GM18858 (cell line): ENCODE data around the gene TIMELESS.
"Not testable (repeated sequence)": the region's sequence is repeated elsewhere in the genome, so short reads cannot be mapped to it uniquely, and the experiment has no call there.

ENCODE experiments used
- ATAC-seq: cut with Tn5 transposase; IDR thresholded peaks from one replicate; pipeline ENCODE4 v1.9.1; 2021; ENCODE audit not compliant: unreplicated experiment

Gene TIMELESS

DNA sequence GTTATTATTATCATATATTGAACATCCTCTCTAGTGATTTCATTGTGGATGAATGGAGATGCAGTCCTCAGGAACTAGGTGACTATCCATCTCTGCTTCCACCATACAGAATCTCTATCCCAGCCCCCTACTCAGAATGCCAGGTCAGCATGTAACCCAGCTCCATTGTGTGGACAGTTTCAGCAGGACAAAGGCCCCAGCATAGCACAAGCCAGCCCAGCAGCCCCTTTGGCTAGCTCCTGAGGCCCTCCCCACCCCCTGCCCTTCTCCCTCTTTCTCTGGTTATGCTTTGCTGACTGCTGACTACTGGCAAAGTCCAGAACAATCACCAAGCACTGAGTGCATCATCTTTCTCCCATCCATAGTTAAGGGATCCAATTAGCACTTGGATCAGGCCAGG, 13.3 kb upstream of the TIMELESS start:
- ATAC-seq = no peak

DNA sequence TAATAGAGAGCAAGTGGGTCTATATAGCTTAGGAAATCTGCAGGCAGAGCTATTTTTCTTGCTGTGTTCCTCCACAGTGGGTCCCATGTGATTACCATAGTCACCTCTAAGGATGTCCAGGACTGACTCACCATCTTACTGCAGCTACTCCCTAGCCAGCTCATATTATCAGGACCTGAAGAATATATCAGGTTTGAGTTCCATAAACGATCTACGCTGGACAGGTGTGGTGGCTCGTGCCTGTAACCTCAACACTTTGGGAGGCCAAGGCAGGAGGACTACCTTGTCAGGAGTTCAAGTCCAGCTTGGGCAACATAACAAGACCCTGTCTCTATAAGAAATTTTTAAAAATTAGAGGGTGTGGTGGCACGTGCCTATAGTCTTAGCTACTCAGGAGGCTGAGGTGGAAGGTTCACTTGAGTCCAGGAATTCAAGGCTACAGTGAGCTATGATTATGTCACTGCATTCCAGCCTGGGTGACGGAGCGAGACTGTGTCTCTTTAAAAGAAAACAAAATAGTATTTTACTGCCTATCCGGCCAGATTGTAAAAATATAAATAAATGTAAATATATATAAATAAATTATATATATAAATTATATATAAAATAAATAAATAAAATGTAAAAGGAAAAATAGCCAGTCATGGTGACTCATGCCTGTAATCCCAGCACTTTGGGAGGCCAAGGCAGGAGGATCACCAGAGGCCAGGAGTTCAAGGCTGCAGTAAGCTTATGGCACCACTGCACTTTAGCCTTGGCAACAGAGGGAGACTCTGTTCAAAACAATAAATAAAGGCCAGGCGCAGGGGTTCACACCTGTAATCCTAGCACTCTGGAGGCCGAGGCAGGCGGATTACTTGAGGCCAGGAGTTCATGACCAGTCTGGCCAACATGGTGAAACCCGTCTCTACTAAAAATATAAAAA, 12.3 kb upstream of the TIMELESS start:
- no peak for ATAC-seq

DNA sequence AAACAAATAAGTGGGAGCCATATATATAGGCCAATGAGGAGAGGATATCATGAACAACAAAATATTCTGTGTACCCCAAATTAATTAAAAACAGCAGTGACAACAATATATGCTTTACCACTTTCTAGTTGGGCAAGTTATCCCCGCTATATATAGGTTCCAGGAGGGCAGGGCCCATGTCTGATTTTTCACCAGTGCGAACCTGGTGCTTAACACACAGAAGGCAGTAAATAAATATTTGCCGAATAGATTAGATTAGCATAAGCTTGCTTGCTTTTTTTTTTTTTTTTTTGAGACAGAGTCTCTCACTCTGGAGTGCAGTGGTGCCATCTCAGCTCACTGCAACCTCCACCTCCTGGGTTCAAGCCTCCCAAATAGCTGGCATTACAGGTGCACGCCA, 8.6 kb upstream of the TIMELESS start:
- ATAC-seq = no peak

DNA sequence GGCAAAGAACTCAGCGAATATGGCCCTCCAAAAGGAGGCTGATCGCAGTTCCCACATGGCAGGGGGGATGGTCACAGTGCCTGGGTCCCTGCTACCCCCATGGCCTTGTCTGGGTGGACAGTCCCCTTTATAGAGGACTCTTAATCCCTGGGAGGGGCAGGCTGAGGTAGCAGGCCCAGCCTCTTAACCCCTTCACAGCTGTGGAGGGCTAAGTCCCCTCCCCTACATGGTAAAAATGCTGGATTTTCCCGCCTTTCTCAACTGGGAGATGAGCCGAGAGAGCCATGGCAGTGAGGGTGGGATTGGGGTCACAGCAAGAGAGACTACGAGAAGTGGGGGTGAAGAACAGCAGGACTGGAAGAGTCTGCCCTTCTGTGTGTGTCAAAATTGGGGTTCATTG, 5.3 kb upstream of the TIMELESS start, which contains the start of gene MIP:
MIP (minus strand) TSS at position 101 of the 400 bp plus-strand sequence; CDS start at position 57, 44 bp downstream.
- no peak for ATAC-seq

DNA sequence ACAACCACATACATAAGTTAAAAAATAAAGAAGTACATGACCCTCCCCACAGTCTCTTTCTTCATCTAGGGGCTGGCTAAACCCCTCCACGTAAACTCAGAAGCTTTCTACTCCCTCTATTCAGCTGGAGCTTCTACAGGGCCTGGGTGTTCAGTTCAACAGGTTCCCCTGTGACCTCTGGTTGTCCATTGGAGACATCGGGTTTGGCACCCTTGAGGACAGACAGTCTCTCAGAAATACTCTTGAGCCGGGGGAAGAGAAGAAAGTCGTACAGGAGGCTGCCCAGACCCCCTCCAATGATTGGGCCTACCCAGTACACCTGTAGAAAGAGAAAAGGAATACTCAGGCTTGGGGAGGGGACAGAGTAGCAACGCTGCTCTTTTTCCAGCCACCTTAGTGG, 1.9 kb upstream of the TIMELESS start:
- ATAC-seq = no peak

DNA sequence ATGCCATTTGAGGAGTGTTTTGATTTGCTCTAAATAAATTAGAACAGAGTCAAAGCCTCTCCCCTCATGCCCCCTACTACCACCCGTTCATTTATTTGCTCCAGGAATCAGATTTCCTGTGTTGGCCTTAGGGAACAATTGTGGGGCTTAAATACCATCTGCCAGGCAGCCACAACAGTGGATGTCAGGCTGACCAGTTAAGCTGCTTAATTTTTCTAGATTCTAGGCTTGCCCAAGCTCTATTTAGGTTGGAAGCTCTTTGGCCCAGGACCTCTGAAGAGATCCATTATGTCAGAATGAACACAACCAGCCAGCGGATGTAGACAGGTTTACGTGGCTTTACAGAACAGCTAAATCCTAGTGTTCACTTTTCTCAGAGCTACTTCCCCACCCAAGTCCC, 1.0 kb upstream of the TIMELESS start:
- ATAC-seq = no peak

DNA sequence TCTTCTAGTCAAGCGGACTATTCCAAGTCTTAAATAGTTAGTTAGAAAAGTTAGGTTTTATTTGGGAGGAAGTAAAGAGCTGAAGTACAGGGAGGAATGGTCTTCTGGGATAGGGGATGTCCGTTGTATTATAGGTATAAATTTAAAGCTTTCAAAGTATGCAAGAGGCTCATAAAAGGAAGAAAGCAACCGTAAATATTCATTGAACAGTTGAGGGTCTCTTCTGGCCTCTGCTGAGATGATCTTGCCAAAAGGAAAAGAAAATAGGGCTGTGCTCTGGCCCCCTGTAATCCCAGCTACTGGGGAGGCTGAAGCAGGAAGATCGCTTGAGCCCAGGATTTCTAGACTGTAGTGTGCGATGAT, 377 bp upstream of the TIMELESS start:
- no peak for ATAC-seq

DNA sequence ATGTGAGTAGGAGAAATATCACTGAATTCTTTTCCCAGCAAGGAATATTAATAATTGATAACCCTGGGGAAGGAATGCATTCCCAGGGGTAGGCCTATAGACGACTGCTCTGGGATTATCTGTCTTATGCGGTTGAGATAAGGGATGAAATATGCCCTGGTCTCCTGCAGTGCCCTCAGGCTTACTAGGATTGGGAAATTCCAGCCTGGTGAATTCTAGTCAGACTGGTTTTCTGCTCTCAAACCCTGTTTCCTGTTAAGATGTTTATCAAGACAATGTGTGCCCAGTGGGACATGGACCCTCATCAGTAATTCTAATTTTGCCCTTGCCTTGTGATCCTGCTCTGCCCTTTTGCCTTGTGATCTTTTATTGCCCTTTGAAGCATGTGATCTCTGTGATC, 6.0 kb downstream of the TIMELESS start:
- ATAC-seq = not testable (repeated sequence)

DNA sequence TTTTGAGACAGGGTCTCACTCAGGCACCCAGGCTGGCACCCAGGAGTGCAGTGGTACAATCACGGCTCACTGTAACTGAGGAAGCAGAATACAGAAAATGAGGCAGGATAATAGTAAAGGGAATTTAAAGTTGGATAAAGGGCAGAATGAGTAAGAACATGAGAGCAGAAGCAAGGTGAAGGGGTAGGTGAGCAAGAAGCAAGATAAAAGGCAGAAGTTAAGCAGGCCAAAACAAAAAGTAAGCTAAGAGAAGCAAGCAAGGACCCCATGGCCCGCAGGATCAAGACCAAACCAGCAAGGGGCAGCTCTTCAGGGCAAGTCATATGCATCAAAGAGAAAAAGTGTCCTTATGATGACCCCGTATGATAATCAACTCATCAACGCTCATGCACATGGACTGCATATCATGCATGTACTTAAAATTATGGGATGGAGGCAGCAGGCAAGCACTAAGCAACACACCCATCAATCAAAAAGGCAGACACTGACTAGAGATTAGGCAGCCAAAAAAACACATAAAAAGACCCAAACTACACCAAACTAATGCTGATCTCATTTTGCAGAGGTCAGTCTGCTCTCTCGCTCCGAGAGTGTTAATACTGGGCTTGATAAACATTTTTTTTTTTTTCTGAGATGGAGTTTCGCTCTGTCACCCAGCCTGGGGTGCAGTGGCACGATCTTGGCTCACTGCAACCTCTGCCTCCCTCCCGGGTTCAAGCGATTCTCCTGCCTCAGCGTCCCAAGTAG, 11.6 kb downstream of the TIMELESS start:
- ATAC-seq = no peak

DNA sequence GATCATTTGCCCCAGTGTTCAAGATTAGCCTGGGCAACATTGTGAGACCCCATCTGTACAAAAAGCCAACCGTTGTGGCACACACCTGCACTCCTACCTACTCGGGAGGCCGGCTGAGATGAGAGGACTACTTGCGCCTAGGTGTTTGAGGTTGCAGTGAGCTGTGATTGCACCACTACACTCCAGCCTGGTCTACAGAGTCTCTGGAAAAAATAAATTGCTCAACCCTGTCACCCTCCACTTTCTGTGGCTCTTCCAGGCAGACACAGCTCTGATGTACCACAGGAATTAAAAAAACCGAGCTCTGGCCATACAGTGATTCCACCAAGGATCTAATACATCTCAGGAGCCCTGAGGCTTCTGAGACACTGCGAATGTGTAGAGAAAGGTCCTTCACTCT, 14.4 kb downstream of the TIMELESS start:
- no peak for ATAC-seq

DNA sequence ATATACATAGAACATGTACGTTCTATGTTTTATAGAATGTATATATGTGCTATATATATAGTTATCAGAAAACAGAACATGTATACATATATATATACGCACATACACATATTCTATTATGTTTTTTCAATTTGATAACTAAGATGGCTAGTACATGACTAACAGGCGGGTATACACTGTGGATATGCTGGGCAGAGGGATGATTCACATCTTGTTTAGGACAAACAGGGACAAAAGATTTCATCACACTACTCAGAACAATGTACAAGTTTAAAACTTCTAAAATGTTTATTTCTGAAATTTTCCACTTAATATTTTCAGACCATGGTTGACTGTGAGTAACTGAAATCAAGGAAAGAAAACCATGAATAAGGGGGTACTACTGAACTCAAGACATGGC, 17.4 kb downstream of the TIMELESS start:
- ATAC-seq = no peak

DNA sequence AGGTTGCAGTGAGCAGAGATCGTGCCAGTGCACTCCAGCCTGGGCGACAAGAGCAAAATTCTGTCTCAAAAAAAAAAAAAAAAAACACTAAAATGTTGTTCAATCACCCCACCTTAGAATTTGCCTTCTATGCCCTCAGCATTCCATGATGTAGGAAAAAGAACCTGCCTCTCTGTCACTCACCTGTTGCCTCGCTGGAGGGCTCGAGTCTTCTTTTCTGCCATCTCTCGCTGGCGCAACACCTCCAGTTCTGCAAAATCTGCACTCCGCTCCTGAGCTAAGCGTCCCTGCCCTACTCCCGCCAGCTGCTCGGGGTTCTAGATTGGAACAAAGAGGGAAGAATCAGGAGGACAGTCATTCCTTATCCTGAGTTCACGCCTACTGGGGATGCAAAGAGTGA, 17.9 kb downstream of the TIMELESS start:
- no peak for ATAC-seq

DNA sequence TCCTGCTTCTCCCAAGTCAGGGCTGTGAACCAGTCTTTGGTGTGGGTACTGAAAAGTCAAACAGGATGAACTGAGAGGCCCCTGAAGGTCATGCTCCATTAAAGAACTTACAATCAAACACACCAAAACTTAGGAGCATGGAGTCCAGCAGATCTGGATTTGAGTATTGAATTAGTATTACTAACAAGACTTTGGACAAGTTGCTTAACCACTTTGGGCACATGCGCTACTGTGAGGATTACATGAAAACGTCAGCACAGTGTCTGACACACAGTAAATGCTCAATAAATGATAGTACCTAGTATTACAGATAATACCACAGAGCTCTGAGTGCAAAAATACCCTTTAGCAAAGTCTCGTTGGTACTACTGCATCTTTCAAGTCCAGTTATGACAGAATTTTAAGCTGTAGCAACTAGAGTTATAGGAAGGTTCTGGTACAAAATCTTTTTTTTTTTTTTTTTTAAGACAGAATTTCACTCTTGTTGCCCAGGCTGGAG, 23.2 kb downstream of the TIMELESS start:
- ATAC-seq = no peak

DNA sequence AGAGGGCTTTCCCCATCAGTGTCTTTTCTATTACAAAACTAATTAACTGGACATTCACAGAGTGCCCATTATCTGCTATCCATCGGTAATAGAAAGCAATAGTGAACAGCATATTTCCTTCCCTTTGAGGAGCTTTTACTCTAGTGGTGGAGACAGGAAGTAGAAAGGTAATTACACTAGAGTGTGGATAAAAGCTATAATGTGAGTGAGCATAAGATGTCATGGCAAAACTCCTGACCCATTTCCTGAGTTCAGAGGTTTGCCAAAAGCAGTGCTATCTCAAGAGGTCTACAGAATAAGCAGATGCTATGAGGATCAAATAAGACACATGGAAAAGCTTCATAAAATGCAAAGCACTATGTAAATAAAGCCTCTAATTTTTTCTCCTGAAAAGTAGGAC, 24.0 kb downstream of the TIMELESS start:
- no peak for ATAC-seq

DNA sequence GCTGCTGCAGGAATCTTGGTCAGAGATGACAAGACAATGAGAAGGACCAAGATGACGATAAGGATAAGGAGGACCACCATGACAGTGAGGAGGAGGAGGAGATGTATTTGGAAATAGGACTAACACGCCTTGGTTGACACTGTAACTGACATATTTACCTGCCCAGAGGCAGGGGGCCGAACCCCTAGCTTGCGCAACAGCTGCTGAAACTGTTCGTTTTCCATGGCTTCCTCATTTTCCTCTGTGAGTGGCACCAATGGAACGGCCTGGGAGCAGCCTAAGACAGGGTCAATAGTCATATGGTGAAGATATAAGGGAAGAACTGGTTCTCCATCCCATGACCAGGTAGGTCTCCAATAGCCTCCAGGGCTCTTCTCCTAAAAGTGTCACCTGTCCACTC, 28.8 kb downstream of the TIMELESS start:
- ATAC-seq = no peak

DNA sequence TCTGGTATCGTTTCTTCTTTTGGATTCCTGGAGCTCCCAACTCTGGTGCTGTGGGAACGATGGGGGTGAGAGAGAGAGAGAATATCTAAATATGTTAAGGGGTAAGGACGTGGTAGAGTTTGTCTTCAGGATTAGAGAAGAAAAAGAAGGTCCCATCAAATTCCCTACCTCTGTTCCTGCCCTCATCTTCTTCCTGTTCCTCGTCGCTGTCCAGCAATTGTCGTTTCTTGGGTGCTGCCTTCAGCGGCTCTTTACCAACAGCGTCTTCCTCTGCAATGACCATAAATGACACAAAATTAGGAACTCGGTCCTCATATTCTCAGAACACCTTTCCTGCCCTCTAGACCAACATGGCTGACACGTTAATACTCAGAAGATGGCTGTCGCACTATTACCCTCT, 31.5 kb downstream of the TIMELESS start:
- no peak for ATAC-seq

DNA sequence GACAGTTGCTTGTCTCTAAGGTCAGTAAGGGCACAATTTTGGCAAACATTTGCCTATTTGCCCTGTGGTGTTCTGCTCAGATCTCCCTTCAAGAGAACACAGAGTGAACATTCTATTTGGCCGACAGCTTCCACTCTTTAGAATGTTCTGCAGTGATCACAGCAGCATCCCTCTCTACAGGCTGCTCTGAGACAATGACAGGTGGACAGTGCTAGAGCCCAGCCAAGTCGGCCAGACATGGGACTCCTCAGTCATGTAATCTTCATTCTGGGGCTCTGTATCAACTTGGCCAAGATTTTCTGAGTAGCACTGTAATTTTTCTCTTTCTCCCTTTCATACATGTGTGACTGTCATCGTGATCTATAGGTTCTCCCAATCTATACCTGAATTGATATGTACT, 34.8 kb downstream of the TIMELESS start:
- no peak for ATAC-seq

DNA sequence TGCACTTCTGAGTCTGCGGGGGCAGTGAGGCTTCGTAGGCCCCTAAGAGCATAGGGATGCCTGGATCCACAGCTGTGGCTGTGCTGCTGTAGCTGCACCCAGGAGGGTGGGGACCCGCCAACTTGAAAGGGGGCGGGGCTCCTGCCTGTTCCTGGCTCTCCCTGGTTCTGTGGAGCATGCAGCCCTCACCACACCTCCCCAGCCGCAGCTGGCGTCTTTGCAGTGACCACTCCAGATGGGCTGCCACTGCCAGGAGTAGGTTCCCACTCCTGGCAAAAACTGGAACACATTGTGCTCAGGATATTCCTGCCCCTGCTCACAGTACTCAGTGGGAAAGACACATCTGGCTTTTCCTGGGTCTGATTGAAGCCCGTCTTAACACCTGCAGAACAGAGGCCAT, 35.8 kb downstream of the TIMELESS start:
- ATAC-seq = no peak

DNA sequence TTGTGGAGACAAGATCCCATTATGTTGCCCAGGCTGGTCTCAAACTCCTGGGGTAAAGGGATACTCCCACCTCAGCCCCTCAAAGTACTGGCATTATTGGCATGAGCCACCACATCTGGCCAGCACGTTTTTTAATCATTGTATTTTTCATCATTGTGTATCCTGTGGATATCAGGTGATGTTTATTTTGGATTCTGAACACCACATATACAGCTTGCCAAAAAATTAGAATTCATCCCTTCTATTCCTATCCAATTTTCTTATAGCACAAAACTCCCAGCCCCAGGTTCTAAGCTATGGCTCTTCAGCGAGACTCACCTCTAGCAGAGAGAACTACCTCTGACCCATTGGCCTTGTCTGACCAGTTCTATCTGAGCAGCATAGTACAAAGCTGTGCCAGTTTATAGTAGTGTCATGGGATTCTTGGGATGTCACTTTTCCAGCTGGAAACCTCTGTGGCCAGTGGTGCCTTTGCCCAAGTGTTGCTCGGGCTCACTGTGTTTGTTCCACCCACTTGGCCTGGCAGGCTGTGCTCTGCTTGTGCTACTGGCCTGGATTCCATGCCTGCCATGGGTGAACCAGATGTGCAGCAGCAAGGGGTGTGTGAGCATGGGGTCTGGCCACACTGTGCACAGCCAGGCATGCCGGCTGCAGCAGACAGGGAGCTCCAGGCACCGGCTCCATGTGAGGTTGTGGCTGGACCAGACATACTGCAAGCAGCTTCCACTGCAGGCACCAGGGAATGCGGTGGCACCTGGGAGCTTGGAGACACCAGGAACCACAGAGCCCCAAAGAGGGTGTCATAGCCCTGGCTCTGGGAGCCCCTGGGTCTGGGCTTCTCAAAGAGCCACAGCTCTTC, 37.2 kb downstream of the TIMELESS start:
- no peak for ATAC-seq

DNA sequence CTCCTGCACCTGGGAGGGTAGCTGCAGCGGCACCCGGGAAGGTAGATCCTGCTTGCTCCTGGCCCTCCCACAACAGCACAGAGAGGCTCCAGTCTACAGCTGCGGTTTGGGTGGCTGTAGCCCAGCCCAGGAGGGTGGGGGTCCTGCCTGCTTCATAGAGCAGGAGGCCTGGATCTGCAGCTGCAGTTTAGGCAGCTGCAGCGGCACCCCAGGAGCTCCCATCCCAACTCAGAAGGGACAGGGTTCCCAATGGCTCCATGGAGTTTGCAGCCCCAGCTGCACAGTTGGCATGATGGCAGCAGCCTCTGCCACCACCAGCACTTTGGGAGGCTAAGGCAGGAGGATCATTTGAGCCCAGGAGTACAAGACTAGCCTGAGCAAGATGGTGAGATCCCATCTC, 38.5 kb downstream of the TIMELESS start:
- no peak for ATAC-seq

DNA sequence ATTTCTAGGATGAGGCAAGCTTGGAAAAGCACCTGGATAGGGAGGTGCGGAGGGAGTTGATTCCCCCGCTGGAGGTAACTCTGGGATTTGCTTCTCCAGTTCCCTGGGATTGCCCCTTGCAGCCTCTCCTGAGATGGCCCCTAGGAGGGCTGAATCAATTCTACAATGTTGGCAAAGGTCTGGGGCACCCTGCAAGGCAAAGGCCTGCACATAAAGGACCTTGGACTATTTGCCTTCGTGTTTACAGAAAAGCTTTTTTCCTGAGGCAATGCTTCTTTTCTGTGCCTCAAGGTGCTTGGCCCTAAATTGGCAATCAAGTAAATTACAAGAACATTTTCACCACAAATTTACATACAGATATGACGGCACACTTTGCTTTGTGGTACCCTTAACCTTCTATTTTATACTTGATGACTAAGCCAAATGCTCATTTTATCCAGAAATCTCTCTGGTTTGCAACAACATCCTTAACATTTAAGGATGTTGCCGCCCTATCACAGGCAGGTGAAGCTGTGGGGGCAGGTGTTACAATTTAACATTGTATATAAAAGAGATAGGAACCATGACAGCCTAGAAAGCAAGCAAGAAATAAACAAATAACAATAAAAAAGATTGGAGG, 40.3 kb downstream of the TIMELESS start:
- no peak for ATAC-seq
